GM12873 (cell line): ENCODE results near the gene SPATA2.

ENCODE experiments used
- CTCF ChIP-seq: IDR thresholded peaks from 2 replicates; pipeline ENCODE4 v1.5.1; 2012; ENCODE audit warnings: low read depth, mild to moderate bottlenecking, moderate library complexity, low read length, control low read depth; ENCODE audit not compliant: insufficient read depth; ENCODE audit errors: missing control alignments

The SPATA2 gene

GRCh38 chr20:49863666-49864065 lies 51.7 kb downstream of the SPATA2 start:
- no peak for TF ChIP-seq CTCF

GRCh38 chr20:49862607-49863200 lies 52.6 kb downstream of the SPATA2 start:
- TF ChIP-seq CTCF = no peak

- TF ChIP-seq CTCF = no peak
These were observed 55.5 kb downstream of the SPATA2 start for GRCh38 chr20:49859807-49860206.

- no peak for TF ChIP-seq CTCF
These were observed 56.3 kb downstream of the SPATA2 start for GRCh38 chr20:49859011-49859410.

- TF ChIP-seq CTCF = no peak
These were observed 57.2 kb downstream of the SPATA2 start for GRCh38 chr20:49858076-49858585.

- no peak for TF ChIP-seq CTCF
These were observed 58.4 kb downstream of the SPATA2 start for GRCh38 chr20:49856904-49857303.

- TF ChIP-seq CTCF = no peak
These were observed 61.0 kb downstream of the SPATA2 start for GRCh38 chr20:49854190-49854875.
